KMS-11 (cell line): Measurements from ENCODE around the gene KRT26.

Source experiments
- H2AFZ ChIP-seq: fragments of 200-600 bp; sonication (generic); 2 replicates; pipeline ENCODE4 v1.6.1; 2016; ENCODE audit warnings: antibody characterized with exemption, mixed run types, low read depth
- H3K27ac ChIP-seq: fragments of 200-600 bp; sonication (generic); 2 replicates; pipeline ENCODE4 v1.6.1; 2016; ENCODE audit warnings: mild to moderate bottlenecking, mixed run types
- H3K27me3 ChIP-seq: fragments of 200-600 bp; sonication (generic); 2 replicates; pipeline ENCODE4 v1.6.1; 2017; ENCODE audit warnings: mild to moderate bottlenecking, low read depth, mixed run types, moderate library complexity; ENCODE audit not compliant: insufficient read depth
- H3K36me3 ChIP-seq: fragments of 200-600 bp; sonication (generic); 2 replicates; pipeline ENCODE4 v1.6.1; 2017; ENCODE audit warnings: mild to moderate bottlenecking, mixed run types; ENCODE audit not compliant: insufficient read depth
- H3K4me1 ChIP-seq: fragments of 200-600 bp; sonication (generic); 2 replicates; pipeline ENCODE4 v1.6.1; 2016; ENCODE audit warnings: mild to moderate bottlenecking, low read depth, mixed run types; ENCODE audit not compliant: poor library complexity, severe bottlenecking
- H3K4me2 ChIP-seq: fragments of 200-600 bp; sonication (generic); 2 replicates; pipeline ENCODE4 v1.7.0; 2016; ENCODE audit warnings: mild to moderate bottlenecking, mixed run types
- H3K4me3 ChIP-seq: fragments of 200-600 bp; sonication (generic); IDR thresholded peaks from 2 replicates; pipeline ENCODE4 v1.6.1; 2017; ENCODE audit warnings: low read depth, low read length, mixed read lengths; ENCODE audit not compliant: insufficient read depth
- H3K79me2 ChIP-seq: fragments of 200-600 bp; sonication (generic); 2 replicates; pipeline ENCODE4 v1.6.1; 2016; ENCODE audit warnings: low read depth, mixed run types; ENCODE audit not compliant: insufficient read depth
- H3K9ac ChIP-seq: fragments of 200-600 bp; sonication (generic); 2 replicates; pipeline ENCODE4 v1.6.1; 2016; ENCODE audit warnings: mild to moderate bottlenecking, mixed run types
- H4K20me1 ChIP-seq: fragments of 200-600 bp; sonication (generic); 2 replicates; pipeline ENCODE4 v1.6.1; 2016; ENCODE audit warnings: mild to moderate bottlenecking, mixed run types; ENCODE audit not compliant: insufficient read depth
- TF ChIP-seq, protein P1 (sequence below): fragments of 200-600 bp; sonication (generic); conservative IDR thresholded peaks from 2 replicates; pipeline ENCODE4 v1.6.1; 2017; ENCODE audit warnings: low read depth, mild to moderate bottlenecking, antibody characterized with exemption, low read length, moderate library complexity, mixed read lengths

Gene KRT26

DNA sequence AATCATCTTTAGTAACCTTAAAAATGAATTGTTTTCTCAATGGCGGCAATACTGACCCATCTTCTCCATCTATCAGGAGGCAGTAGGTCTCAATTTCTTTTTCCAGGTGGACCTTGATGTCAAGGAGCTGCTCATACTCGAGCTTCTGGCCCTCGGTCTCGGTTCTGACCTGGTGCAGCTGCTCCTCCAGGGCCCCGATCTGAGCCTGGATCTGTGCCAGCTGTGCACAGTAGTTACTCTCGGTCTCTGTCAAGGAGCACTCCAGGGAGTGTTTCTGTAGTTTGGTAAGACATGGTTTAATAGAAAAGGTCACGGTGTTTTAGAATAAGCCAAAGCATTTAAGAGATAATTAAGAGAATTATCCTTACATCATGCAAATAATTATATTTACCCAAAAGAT, 5.5 kb upstream of the KRT26 start:
- Histone ChIP-seq H3K79me2 (no peaks in the 10 kb centered on the region), H3K27ac (no peak overlapping the region), H4K20me1 (no peaks in the 10 kb centered on the region), H3K27me3 (no peaks in the 10 kb centered on the region), H3K4me1 (no peaks in the 10 kb centered on the region), H3K4me2 (no peak overlapping the region), H2AFZ (no peak overlapping the region), H3K9ac (no peak overlapping the region), H3K4me3 (no peak overlapping the region), H3K36me3 (no peaks in the 10 kb centered on the region)
- TF ChIP-seq, protein P1, sequence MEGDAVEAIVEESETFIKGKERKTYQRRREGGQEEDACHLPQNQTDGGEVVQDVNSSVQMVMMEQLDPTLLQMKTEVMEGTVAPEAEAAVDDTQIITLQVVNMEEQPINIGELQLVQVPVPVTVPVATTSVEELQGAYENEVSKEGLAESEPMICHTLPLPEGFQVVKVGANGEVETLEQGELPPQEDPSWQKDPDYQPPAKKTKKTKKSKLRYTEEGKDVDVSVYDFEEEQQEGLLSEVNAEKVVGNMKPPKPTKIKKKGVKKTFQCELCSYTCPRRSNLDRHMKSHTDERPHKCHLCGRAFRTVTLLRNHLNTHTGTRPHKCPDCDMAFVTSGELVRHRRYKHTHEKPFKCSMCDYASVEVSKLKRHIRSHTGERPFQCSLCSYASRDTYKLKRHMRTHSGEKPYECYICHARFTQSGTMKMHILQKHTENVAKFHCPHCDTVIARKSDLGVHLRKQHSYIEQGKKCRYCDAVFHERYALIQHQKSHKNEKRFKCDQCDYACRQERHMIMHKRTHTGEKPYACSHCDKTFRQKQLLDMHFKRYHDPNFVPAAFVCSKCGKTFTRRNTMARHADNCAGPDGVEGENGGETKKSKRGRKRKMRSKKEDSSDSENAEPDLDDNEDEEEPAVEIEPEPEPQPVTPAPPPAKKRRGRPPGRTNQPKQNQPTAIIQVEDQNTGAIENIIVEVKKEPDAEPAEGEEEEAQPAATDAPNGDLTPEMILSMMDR = no peak

DNA sequence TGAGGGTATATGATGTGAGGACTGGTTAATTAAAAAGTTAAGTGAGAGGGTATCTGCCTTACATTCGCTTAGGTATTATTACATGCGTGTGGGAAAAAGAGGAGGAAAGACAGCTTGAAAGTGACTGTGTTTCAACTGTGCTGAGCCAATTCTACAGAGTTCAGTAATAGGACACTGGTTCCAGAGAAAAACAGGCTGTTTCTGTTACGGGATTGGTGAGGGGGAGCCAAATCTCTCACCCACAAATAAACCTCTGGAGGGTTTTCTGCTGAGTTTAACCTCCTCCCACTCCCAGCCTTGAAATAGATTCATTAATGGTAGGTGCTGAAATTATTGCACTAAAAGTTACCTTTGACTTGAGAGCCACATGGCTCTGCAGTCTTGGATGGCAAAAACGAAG, 3.9 kb upstream of the KRT26 start:
- Histone ChIP-seq H3K4me3 (no peak overlapping the region), H3K27me3 (no peaks in the 10 kb centered on the region), H4K20me1 (no peaks in the 10 kb centered on the region), H3K4me1 (no peaks in the 10 kb centered on the region), H2AFZ (no peak overlapping the region), H3K4me2 (no peak overlapping the region), H3K36me3 (no peaks in the 10 kb centered on the region), H3K27ac (no peak overlapping the region), H3K9ac (no peak overlapping the region), H3K79me2 (no peaks in the 10 kb centered on the region)
- TF ChIP-seq, protein P1 = no peak

DNA sequence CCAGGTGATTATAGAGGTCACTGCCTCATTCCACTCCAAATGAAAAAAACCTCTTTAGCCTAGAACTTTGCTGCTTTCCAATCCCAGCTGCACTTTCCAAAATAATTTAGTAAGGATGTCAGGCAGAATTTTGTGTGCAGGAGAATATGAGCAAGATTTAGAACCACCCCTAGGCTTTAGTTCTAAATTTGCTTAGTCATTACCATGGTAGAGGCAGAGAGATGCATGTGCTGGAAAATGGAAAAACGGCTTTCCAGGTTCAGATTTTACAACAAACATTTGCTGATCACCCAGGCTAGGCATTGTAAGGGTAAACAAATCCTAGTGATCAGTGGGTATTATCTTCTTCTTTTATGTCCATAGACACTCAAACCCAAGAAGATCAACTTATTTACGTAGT, 6.3 kb downstream of the KRT26 start:
- Histone ChIP-seq H3K79me2 (no peaks in the 10 kb centered on the region), H3K27ac (no peak overlapping the region), H3K27me3 (no peaks in the 10 kb centered on the region), H3K9ac (no peak overlapping the region), H3K4me2 (no peak overlapping the region), H2AFZ (no peak overlapping the region), H4K20me1 (no peaks in the 10 kb centered on the region), H3K4me3 (no peak overlapping the region), H3K36me3 (no peaks in the 10 kb centered on the region), H3K4me1 (no peaks in the 10 kb centered on the region)
- TF ChIP-seq, protein P1 = no peak

DNA sequence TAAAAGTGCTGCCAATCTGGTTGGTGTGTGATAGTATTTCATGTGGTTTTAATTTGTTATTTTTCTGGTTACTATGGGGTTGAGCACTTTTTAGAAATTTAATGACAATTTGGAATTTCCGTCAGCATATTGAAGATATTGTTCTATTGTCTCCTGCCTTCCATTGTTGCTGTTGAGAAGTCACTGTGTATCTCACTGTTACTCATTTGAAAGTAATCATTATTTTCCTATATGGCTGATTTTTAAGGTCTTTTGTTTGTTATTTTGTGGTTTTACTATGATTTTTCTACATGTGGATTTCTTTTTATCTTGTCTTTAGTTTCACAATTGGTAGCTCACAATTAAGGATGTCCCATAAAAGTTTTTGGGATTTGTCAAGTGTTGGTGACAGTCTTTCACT, 8.2 kb downstream of the KRT26 start:
- H2AFZ ChIP-seq = no peak overlapping the region

More for the DNA sequence above, 8.2 kb downstream of the KRT26 start:
- no peaks in the 10 kb centered on the region for H3K36me3 ChIP-seq
- no peaks in the 10 kb centered on the region for H3K79me2 ChIP-seq
- H4K20me1 ChIP-seq = no peaks in the 10 kb centered on the region
- no peak overlapping the region for H3K4me2 ChIP-seq
- H3K9ac ChIP-seq = no peak overlapping the region
- no peak overlapping the region for H3K27ac ChIP-seq
- H3K27me3 ChIP-seq = no peaks in the 10 kb centered on the region
- H3K4me3 ChIP-seq = no peak overlapping the region
- TF ChIP-seq, protein P1 = no peak
- no peaks in the 10 kb centered on the region for H3K4me1 ChIP-seq
